ENCODE data around the gene ZCCHC14.

Gene ZCCHC14

GRCh38 chr16:87415441-87415840 is 77.4 kb downstream of the ZCCHC14 start:
- no peak overlapping the region for H2BK120ac ChIP-seq (ENCODE audit: low read depth, low read length)
- peaks cover 0 to 2% of the 10 kb centered on the region in 2 donors for H3K9me3 ChIP-seq (replicated peaks in 1 of 2; ENCODE audit: control insufficient read depth in 2 of 2, insufficient read depth in 1 of 2, low read depth in 1 of 2, low read length in 2 of 2)
- H3K36me3 ChIP-seq (replicated peaks in 1 of 2; ENCODE audit: control insufficient read depth in 2 of 2, insufficient read depth in 2 of 2, low read length in 2 of 2): peaks cover 45 to 84% of the 10 kb centered on the region in 2 donors
- no peaks in the 10 kb centered on the region for H3K27me3 ChIP-seq (ENCODE audit: control insufficient read depth in 3 of 3, insufficient read depth in 3 of 3, low read depth in 1 of 3, low read length in 3 of 3)
- H3K79me1 ChIP-seq (ENCODE audit: low read depth, low read length): peaks cover 7% of the 10 kb centered on the region
- no peak overlapping the region for H3K14ac ChIP-seq (ENCODE audit: low read length)
- H3K27ac ChIP-seq (replicated peaks; ENCODE audit: low read length): no peak overlapping the region
- no peak overlapping the region for H3K18ac ChIP-seq (ENCODE audit: low read length)
- H2BK5ac ChIP-seq (ENCODE audit: low read length): no peak overlapping the region
- no peak overlapping the region for H3K4ac ChIP-seq (ENCODE audit: low read length)
- H2AFZ ChIP-seq (ENCODE audit: low read length): no peak overlapping the region
- H4K8ac ChIP-seq (ENCODE audit: low read depth, low read length): no peak overlapping the region
- H3K23ac ChIP-seq (ENCODE audit: low read depth, low read length, poor library complexity): no peak overlapping the region
- H3K4me3 ChIP-seq (ENCODE audit: low read length in 2 of 2): no peak overlapping the region
- H2AK5ac ChIP-seq (ENCODE audit: low read depth, low read length): no peak overlapping the region
- no peak overlapping the region for H2BK12ac ChIP-seq (ENCODE audit: low read length)
- H2BK15ac ChIP-seq (ENCODE audit: low read length): no peak overlapping the region
- H4K91ac ChIP-seq (ENCODE audit: low read depth, low read length, poor library complexity): no peak overlapping the region
- H3K4me2 ChIP-seq (ENCODE audit: insufficient read depth, low read length, poor library complexity, severe bottlenecking): no peak overlapping the region
- no peak for DNase-seq (ENCODE audit: low spot score)
- H3K9ac ChIP-seq (ENCODE audit: low read depth, low read length, poor library complexity): no peak overlapping the region
- WGBS, 2 donors (ENCODE audit: extremely low coverage in 2 of 2, insufficient read length in 2 of 2, insufficient replicate concordance in 1 of 2): no CpG with 5 or more reads among the region's 9 CpGs
- no peaks in the 10 kb centered on the region for H3K4me1 ChIP-seq (ENCODE audit: control insufficient read depth in 2 of 2, insufficient read depth in 1 of 2, low read depth in 1 of 2, low read length in 2 of 2)

- DNase-seq (ENCODE audit: low spot score): no peak
- no CpG with 5 or more reads among the region's 24 CpGs for WGBS, 2 donors (ENCODE audit: extremely low coverage in 2 of 2, insufficient read length in 2 of 2, insufficient replicate concordance in 1 of 2)
- Histone ChIP-seq H3K4ac (ENCODE audit: low read length) (no peak overlapping the region), H4K91ac (ENCODE audit: low read depth, low read length, poor library complexity) (no peak overlapping the region), H3K4me2 (ENCODE audit: insufficient read depth, low read length, poor library complexity, severe bottlenecking) (no peak overlapping the region), H3K18ac (ENCODE audit: low read length) (no peak overlapping the region), H3K14ac (ENCODE audit: low read length) (no peak overlapping the region), H3K4me3 (ENCODE audit: low read length in 2 of 2) (no peak overlapping the region), H3K9ac (ENCODE audit: low read depth, low read length, poor library complexity) (no peak overlapping the region), H3K36me3 (replicated peaks in 1 of 2; ENCODE audit: control insufficient read depth in 2 of 2, insufficient read depth in 2 of 2, low read length in 2 of 2) (peaks cover 48 to 87% of the 10 kb centered on the region in 2 donors), H2BK15ac (ENCODE audit: low read length) (no peak overlapping the region), H2BK120ac (ENCODE audit: low read depth, low read length) (no peak overlapping the region), H2BK12ac (ENCODE audit: low read length) (no peak overlapping the region), H3K27me3 (ENCODE audit: control insufficient read depth in 3 of 3, insufficient read depth in 3 of 3, low read depth in 1 of 3, low read length in 3 of 3) (no peaks in the 10 kb centered on the region), H2AK5ac (ENCODE audit: low read depth, low read length) (no peak overlapping the region), H2AFZ (ENCODE audit: low read length) (no peak overlapping the region), H4K8ac (ENCODE audit: low read depth, low read length) (no peak overlapping the region), H3K23ac (ENCODE audit: low read depth, low read length, poor library complexity) (no peak overlapping the region), H3K27ac (replicated peaks; ENCODE audit: low read length) (no peak overlapping the region), H3K4me1 (ENCODE audit: control insufficient read depth in 2 of 2, insufficient read depth in 1 of 2, low read depth in 1 of 2, low read length in 2 of 2) (no peaks in the 10 kb centered on the region), H3K79me1 (ENCODE audit: low read depth, low read length) (peaks cover 7% of the 10 kb centered on the region), H3K9me3 (replicated peaks in 1 of 2; ENCODE audit: control insufficient read depth in 2 of 2, insufficient read depth in 1 of 2, low read depth in 1 of 2, low read length in 2 of 2) (peaks cover 0 to 2% of the 10 kb centered on the region in 2 donors), H2BK5ac (ENCODE audit: low read length) (no peak overlapping the region)
Measured at GRCh38 chr16:87414251-87414680, 78.6 kb downstream of the ZCCHC14 start.

- no peak overlapping the region for H2AK5ac ChIP-seq (ENCODE audit: low read depth, low read length)
- peaks cover 7% of the 10 kb centered on the region for H3K79me1 ChIP-seq (ENCODE audit: low read depth, low read length)
- H2BK12ac ChIP-seq (ENCODE audit: low read length): no peak overlapping the region
- peak overlapping the region; percentile 1 for H2BK5ac ChIP-seq (ENCODE audit: low read length)
- H3K4me3 ChIP-seq (ENCODE audit: low read length in 2 of 2): no peak overlapping the region
- peaks cover 44 to 92% of the 10 kb centered on the region in 2 donors for H3K36me3 ChIP-seq (replicated peaks in 1 of 2; ENCODE audit: control insufficient read depth in 2 of 2, insufficient read depth in 2 of 2, low read length in 2 of 2)
- no peaks in the 10 kb centered on the region for H3K4me1 ChIP-seq (ENCODE audit: control insufficient read depth in 2 of 2, insufficient read depth in 1 of 2, low read depth in 1 of 2, low read length in 2 of 2)
- H3K14ac ChIP-seq (ENCODE audit: low read length): no peak overlapping the region
- DNase-seq (ENCODE audit: low spot score): no peak
- peak overlapping the region; percentile 2 for H3K4me2 ChIP-seq (ENCODE audit: insufficient read depth, low read length, poor library complexity, severe bottlenecking)
- H2BK15ac ChIP-seq (ENCODE audit: low read length): no peak overlapping the region
- H3K9me3 ChIP-seq (replicated peaks in 1 of 2; ENCODE audit: control insufficient read depth in 2 of 2, insufficient read depth in 1 of 2, low read depth in 1 of 2, low read length in 2 of 2): no peaks in the 10 kb centered on the region
- H3K27me3 ChIP-seq (ENCODE audit: control insufficient read depth in 3 of 3, insufficient read depth in 3 of 3, low read depth in 1 of 3, low read length in 3 of 3): no peaks in the 10 kb centered on the region
- WGBS, 2 donors (ENCODE audit: extremely low coverage in 2 of 2, insufficient read length in 2 of 2, insufficient replicate concordance in 1 of 2): no CpG with 5 or more reads among the region's 27 CpGs
- peak overlapping the region; percentile 38 for H3K18ac ChIP-seq (ENCODE audit: low read length)
- H3K4ac ChIP-seq (ENCODE audit: low read length): no peak overlapping the region
- H3K9ac ChIP-seq (ENCODE audit: low read depth, low read length, poor library complexity): no peak overlapping the region
- no peak overlapping the region for H3K27ac ChIP-seq (replicated peaks; ENCODE audit: low read length)
- H2BK120ac ChIP-seq (ENCODE audit: low read depth, low read length): no peak overlapping the region
- no peak overlapping the region for H2AFZ ChIP-seq (ENCODE audit: low read length)
- H4K91ac ChIP-seq (ENCODE audit: low read depth, low read length, poor library complexity): no peak overlapping the region
- no peak overlapping the region for H4K8ac ChIP-seq (ENCODE audit: low read depth, low read length)
- no peak overlapping the region for H3K23ac ChIP-seq (ENCODE audit: low read depth, low read length, poor library complexity)
Measured at GRCh38 chr16:87412996-87413421, 79.8 kb downstream of the ZCCHC14 start.

- no peak overlapping the region for H2BK120ac ChIP-seq (ENCODE audit: low read depth, low read length)
- H3K18ac ChIP-seq (ENCODE audit: low read length): no peak overlapping the region
- no peak overlapping the region for H3K27ac ChIP-seq (replicated peaks; ENCODE audit: low read length)
- DNase-seq (ENCODE audit: low spot score): no peak
- no peak overlapping the region for H3K14ac ChIP-seq (ENCODE audit: low read length)
- no peak overlapping the region for H4K91ac ChIP-seq (ENCODE audit: low read depth, low read length, poor library complexity)
- H4K8ac ChIP-seq (ENCODE audit: low read depth, low read length): no peak overlapping the region
- no peaks in the 10 kb centered on the region for H3K27me3 ChIP-seq (ENCODE audit: control insufficient read depth in 3 of 3, insufficient read depth in 3 of 3, low read depth in 1 of 3, low read length in 3 of 3)
- peak overlapping the region in 1 of 2 donors; percentile 44 for H3K4me3 ChIP-seq (ENCODE audit: low read length in 2 of 2)
- no peaks in the 10 kb centered on the region for H3K4me1 ChIP-seq (ENCODE audit: control insufficient read depth in 2 of 2, insufficient read depth in 1 of 2, low read depth in 1 of 2, low read length in 2 of 2)
- no peak overlapping the region for H2AFZ ChIP-seq (ENCODE audit: low read length)
- peaks cover 7% of the 10 kb centered on the region for H3K79me1 ChIP-seq (ENCODE audit: low read depth, low read length)
- peaks cover 44 to 92% of the 10 kb centered on the region in 2 donors for H3K36me3 ChIP-seq (replicated peaks in 1 of 2; ENCODE audit: control insufficient read depth in 2 of 2, insufficient read depth in 2 of 2, low read length in 2 of 2)
- H3K4me2 ChIP-seq (ENCODE audit: insufficient read depth, low read length, poor library complexity, severe bottlenecking): no peak overlapping the region
- no peak overlapping the region for H3K9ac ChIP-seq (ENCODE audit: low read depth, low read length, poor library complexity)
- WGBS, 2 donors (ENCODE audit: extremely low coverage in 2 of 2, insufficient read length in 2 of 2, insufficient replicate concordance in 1 of 2): no CpG with 5 or more reads among the region's 31 CpGs
- no peak overlapping the region for H2BK12ac ChIP-seq (ENCODE audit: low read length)
- H3K9me3 ChIP-seq (replicated peaks in 1 of 2; ENCODE audit: control insufficient read depth in 2 of 2, insufficient read depth in 1 of 2, low read depth in 1 of 2, low read length in 2 of 2): no peaks in the 10 kb centered on the region
- H2AK5ac ChIP-seq (ENCODE audit: low read depth, low read length): no peak overlapping the region
- H3K4ac ChIP-seq (ENCODE audit: low read length): no peak overlapping the region
- H3K23ac ChIP-seq (ENCODE audit: low read depth, low read length, poor library complexity): no peak overlapping the region
- no peak overlapping the region for H2BK15ac ChIP-seq (ENCODE audit: low read length)
- H2BK5ac ChIP-seq (ENCODE audit: low read length): peak overlapping the region; percentile 1
Measured at GRCh38 chr16:87412371-87412995, 80.3 kb downstream of the ZCCHC14 start.
